ENCODE measurements around the gene CPXM1. TPM values are rescaled to one million over a fixed set of nuclear protein-coding genes. Genes with fewer than 3 reads are reported as not detected.

The CPXM1 gene
- total and polyA plus RNA-seq, 11 donors: 0.27 to 21.5 (median 0.72) TPM

DNA sequence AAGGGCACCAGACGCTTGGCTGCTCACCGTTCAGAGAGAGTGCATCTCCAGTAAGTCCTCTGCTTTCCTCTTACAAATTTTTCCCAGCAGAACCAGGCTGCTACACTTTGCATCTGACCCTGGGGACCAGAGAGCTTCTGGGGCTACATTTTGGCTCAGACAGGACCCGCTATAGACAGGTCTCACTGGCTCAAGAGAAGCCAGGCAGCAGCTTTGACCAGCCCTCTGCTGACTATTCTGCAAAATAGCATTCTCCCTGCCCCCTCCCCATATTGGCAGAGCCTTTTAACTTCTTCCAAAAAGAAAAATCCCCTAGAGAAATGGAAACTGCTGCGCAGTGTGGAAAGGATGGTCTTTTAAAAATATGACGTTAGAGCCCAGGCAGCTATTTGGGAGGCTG, 37.2 kb downstream of the CPXM1 start:
- no peaks in the 10 kb centered on the region for H3K36me3 ChIP-seq
- no peak for TF ChIP-seq POLR2A (IDR thresholded peaks at IDR 0.05)
- TF ChIP-seq, protein P1, sequence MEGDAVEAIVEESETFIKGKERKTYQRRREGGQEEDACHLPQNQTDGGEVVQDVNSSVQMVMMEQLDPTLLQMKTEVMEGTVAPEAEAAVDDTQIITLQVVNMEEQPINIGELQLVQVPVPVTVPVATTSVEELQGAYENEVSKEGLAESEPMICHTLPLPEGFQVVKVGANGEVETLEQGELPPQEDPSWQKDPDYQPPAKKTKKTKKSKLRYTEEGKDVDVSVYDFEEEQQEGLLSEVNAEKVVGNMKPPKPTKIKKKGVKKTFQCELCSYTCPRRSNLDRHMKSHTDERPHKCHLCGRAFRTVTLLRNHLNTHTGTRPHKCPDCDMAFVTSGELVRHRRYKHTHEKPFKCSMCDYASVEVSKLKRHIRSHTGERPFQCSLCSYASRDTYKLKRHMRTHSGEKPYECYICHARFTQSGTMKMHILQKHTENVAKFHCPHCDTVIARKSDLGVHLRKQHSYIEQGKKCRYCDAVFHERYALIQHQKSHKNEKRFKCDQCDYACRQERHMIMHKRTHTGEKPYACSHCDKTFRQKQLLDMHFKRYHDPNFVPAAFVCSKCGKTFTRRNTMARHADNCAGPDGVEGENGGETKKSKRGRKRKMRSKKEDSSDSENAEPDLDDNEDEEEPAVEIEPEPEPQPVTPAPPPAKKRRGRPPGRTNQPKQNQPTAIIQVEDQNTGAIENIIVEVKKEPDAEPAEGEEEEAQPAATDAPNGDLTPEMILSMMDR (IDR thresholded peaks at IDR 0.05): no peak
- 38 to 61% (median 46%) methylated on average over 5 of the region's 5 CpGs for WGBS, 4 donors
- DNase-seq (no peak), ATAC-seq (no peak)
- peaks cover 0 to 6% (median 1%) of the 10 kb centered on the region in 12 donors for H3K4me1 ChIP-seq
- peaks cover 0 to 49% (median 11%) of the 10 kb centered on the region in 9 donors for H3K27me3 ChIP-seq
- no peaks in the 10 kb centered on the region for H3K9me3 ChIP-seq
- H3K27ac ChIP-seq: no peak overlapping the region
- intact Hi-C loops (cut with DNase I): loop anchor here in 1 of 10 donors (5.0 kb wide), 1 partner anchor 49 kb away; the partner anchor contains the start of gene C20orf141
- no peak overlapping the region for H3K4me3 ChIP-seq

DNA sequence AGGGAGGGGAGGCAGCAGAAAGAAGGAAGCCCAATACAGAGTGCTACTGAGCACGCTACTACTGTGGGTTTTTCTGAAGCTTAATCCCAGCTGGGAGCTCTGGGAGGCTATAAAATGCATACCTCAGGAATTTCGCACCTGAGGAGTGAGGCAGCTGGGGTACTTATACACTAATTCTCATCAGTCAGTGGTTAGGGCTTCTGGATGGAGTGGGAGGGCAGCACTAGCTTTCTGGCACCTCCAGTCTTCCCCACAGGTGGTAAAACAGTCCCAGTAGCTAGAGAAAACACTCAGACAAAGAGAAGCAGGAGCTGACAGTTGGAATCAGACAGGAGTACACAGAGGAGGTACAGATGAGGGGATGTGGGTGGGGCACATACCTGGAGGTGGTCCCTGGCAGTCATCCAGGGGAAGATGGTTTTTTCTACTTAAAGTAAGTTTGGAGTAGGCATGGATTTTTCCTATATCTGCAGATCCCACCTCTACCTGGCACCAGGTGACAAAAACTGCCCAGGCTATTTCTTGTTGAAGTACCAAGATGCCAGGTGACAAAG, 37.8 kb downstream of the CPXM1 start:
- H3K27ac ChIP-seq: no peak overlapping the region
- no peak overlapping the region for H3K4me3 ChIP-seq
- H3K4me1 ChIP-seq: peaks cover 0 to under 1% (median 0%) of the 10 kb centered on the region in 12 donors
- no peaks in the 10 kb centered on the region for H3K9me3 ChIP-seq
- intact Hi-C loops (cut with DNase I): loop anchor here in 1 of 10 donors (5.0 kb wide), 1 partner anchor 50 kb away; the partner anchor contains the start of gene C20orf141
- DNase-seq (no peak), ATAC-seq (no peak)
- peaks cover 0 to 49% (median 6%) of the 10 kb centered on the region in 9 donors for H3K27me3 ChIP-seq
- H3K36me3 ChIP-seq: no peaks in the 10 kb centered on the region
- no peak for TF ChIP-seq POLR2A (IDR thresholded peaks at IDR 0.05)
- TF ChIP-seq, protein P1 (IDR thresholded peaks at IDR 0.05): no peak
- 36 to 64% (median 49%) methylated on average over 2 of the region's 2 CpGs for WGBS, 4 donors

DNA sequence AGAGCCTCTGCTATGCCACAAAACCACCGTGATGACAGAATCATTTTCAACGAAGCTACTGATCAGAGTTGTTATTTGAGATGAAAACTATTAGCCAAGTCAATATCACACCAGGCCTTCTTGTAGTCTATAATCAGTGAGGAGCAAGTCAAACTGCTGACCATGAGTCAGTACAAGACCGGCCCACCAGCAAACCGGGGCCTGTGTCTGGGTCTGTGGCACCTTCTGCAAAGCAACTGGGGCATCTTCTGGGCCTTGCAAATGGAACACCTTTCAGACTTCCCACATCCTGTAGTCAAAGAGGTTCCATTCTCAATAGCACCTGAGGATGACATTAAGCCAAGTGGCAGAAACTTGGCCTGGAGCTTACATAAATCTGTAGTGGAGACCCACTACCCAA, 38.5 kb downstream of the CPXM1 start:
- DNase-seq (no peak), ATAC-seq (no peak)
- TF ChIP-seq, protein P1 (IDR thresholded peaks at IDR 0.05): no peak
- TF ChIP-seq POLR2A (IDR thresholded peaks at IDR 0.05): no peak
- no peak overlapping the region for H3K4me3 ChIP-seq
- no peak overlapping the region for H3K27ac ChIP-seq
- H3K4me1 ChIP-seq: no peaks in the 10 kb centered on the region
- intact Hi-C loops (cut with DNase I): loop anchor here in 1 of 10 donors (5.0 kb wide), 1 partner anchor 50 kb away; the partner anchor contains the start of gene C20orf141
- WGBS, 4 donors: 87 to 91% (median 89%) methylated on average over 4 of the region's 4 CpGs
- H3K36me3 ChIP-seq: no peaks in the 10 kb centered on the region
- H3K9me3 ChIP-seq: no peaks in the 10 kb centered on the region
- H3K27me3 ChIP-seq: peaks cover 0 to 47% (median 6%) of the 10 kb centered on the region in 9 donors

DNA sequence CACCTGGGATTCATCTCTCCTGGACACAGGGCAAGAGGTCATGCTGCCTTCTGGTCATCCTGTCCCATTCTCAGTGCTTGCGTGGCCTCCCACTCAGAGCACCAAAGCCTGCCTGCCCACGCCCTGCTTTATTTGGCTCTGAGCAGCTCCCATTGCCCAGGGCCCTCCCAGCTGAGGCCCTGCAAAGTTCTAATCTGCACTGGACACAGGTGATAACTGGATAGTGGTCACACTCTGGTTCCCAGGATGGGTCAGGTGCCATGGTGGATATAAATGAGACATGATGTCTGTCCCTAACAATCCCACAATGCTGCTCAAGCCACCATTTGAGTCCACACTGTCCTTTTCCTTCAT, 39.5 kb downstream of the CPXM1 start:
- Histone ChIP-seq H3K9me3 (no peaks in the 10 kb centered on the region), H3K27ac (no peak overlapping the region), H3K36me3 (no peaks in the 10 kb centered on the region), H3K4me3 (no peak overlapping the region), H3K27me3 (peaks cover 0 to 52% (median 11%) of the 10 kb centered on the region in 9 donors), H3K4me1 (no peaks in the 10 kb centered on the region)
- no peak for TF ChIP-seq POLR2A (IDR thresholded peaks at IDR 0.05)
- TF ChIP-seq, protein P1 (IDR thresholded peaks at IDR 0.05): no peak
- ATAC-seq: no peak
- no peak for DNase-seq
- intact Hi-C loops (cut with DNase I): loop anchor here in 1 of 10 donors (5.0 kb wide), 1 partner anchor 51 kb away; the partner anchor contains the start of gene C20orf141
- WGBS, 4 donors: 88 to 95% (median 93%) methylated on average over 2 of the region's 2 CpGs
